KG1 (cell line): ENCODE measurements around the gene APBB2.

Experiments used
- DNase-seq: peaks from one replicate; lab custom pipeline; 2025; lab: John Stamatoyannopoulos, UW

The APBB2 gene

GRCh38 chr4:41189076-41189475, 25.3 kb downstream of the APBB2 start:
- no peak for DNase-seq

- no peak for DNase-seq
Measured at GRCh38 chr4:41185614-41186592, 28.4 kb downstream of the APBB2 start.

- no peak for DNase-seq
Measured at GRCh38 chr4:41184009-41184408, 30.3 kb downstream of the APBB2 start.

- DNase-seq = no peak
Measured at GRCh38 chr4:41183021-41183553, 31.3 kb downstream of the APBB2 start.

GRCh38 chr4:41181037-41181436, 33.3 kb downstream of the APBB2 start:
- DNase-seq = no peak

- DNase-seq = no peak
Measured at GRCh38 chr4:41179498-41180195, 34.7 kb downstream of the APBB2 start.

- DNase-seq = no peak
Measured at GRCh38 chr4:41178372-41179370, 35.7 kb downstream of the APBB2 start.

- DNase-seq = no peak
Measured at GRCh38 chr4:41177016-41177415, 37.3 kb downstream of the APBB2 start.

- no peak for DNase-seq
Measured at GRCh38 chr4:41176340-41176739, 38.0 kb downstream of the APBB2 start.

- DNase-seq = no peak
Measured at GRCh38 chr4:41175794-41176193, 38.5 kb downstream of the APBB2 start.

GRCh38 chr4:41174444-41174843, 39.9 kb downstream of the APBB2 start:
- DNase-seq = no peak

GRCh38 chr4:41172786-41173185, 41.6 kb downstream of the APBB2 start:
- no peak for DNase-seq

GRCh38 chr4:41169256-41169800, 45.0 kb downstream of the APBB2 start:
- DNase-seq = no peak

GRCh38 chr4:41167191-41167590, 47.2 kb downstream of the APBB2 start:
- no peak for DNase-seq

GRCh38 chr4:41164405-41164804, 49.9 kb downstream of the APBB2 start:
- no peak for DNase-seq

- DNase-seq = no peak
Measured at GRCh38 chr4:41161355-41161754, 53.0 kb downstream of the APBB2 start.

- DNase-seq = no peak
Measured at GRCh38 chr4:41160856-41161255, 53.5 kb downstream of the APBB2 start.

GRCh38 chr4:41160012-41160789, 54.1 kb downstream of the APBB2 start:
- DNase-seq = no peak

- no peak for DNase-seq
Measured at GRCh38 chr4:41158756-41159155, 55.6 kb downstream of the APBB2 start.

- no peak for DNase-seq
Measured at GRCh38 chr4:41158274-41158673, 56.1 kb downstream of the APBB2 start.

- DNase-seq = no peak
Measured at GRCh38 chr4:41157009-41157408, 57.3 kb downstream of the APBB2 start.
